GM12878 (cell line): ENCODE measurements around the gene RXFP3. TPM values are rescaled to one million over a fixed set of nuclear protein-coding genes. Genes with fewer than 3 reads are reported as not detected.

Experiments used
- ATAC-seq: fragments of 200-7000 bp; cut with Tn5 transposase; 3 replicates; pipeline ENCODE4 v1.9.1; 2020; ENCODE audit warnings: mild to moderate bottlenecking, moderate library complexity
- BruUV-seq: library from RNA; stranded (reverse); fragments of 400-500 nt; replicated peaks from 2 replicates; lab custom pipeline; 2021; lab: Mats Ljungman, UMichigan
- CTCF ChIA-PET: fragments of 300-600 bp; sonication (Branson Sonifier 250); formaldehyde crosslinking; extraction: SDS; loops from one replicate; lab custom pipeline; 2021; ENCODE audit warnings: inconsistent platforms; lab: Yijun Ruan, JAX
- POLR2A ChIA-PET: fragments of 350-600 bp; formaldehyde crosslinking; extraction: SDS; loops from one replicate; lab custom pipeline; 2021; ENCODE audit warnings: inconsistent platforms; lab: Charles Lee
- RAD21 ChIA-PET: fragments of 300-600 bp; sonication (Branson Sonifier 250); formaldehyde crosslinking; loops from one replicate; lab custom pipeline; 2023; ENCODE audit warnings: antibody characterized with exemption; ENCODE audit not compliant: unreplicated experiment; lab: Charles Lee
- SMC1A ChIA-PET: fragments of 300-600 bp; sonication (Branson Sonifier 250); formaldehyde crosslinking; loops from one replicate; lab custom pipeline; 2023; ENCODE audit not compliant: unreplicated experiment, uncharacterized antibody; lab: Charles Lee
- DNase-seq: peaks from one replicate; pipeline ENCODE4 v3.0.0-alpha.2; 2011; ENCODE audit warnings: low read depth, low spot score
- FAIRE-seq: peaks from 3 replicates; lab custom pipeline; 2011; peaks lifted over from hg19 to GRCh38; lab: Jason Lieb, UNC
- H2AFZ ChIP-seq: 2 replicates; pipeline ENCODE4 v1.6.0; 2011; ENCODE audit warnings: low read depth, low read length, control low read depth; ENCODE audit not compliant: control insufficient read depth
- H3K27ac ChIP-seq: 2 replicates; pipeline ENCODE4 v1.5.1; 2011; ENCODE audit warnings: control low read depth; ENCODE audit not compliant: control insufficient read depth, insufficient read depth
- H3K27me3 ChIP-seq, 2 experiments: replicated peaks in 1 of 2; 2 replicates each; pipeline versions ENCODE4 v1.6.0 to v1.6.1; 2011; ENCODE audit warnings: low read length in 1 of 2; ENCODE audit not compliant: control insufficient read depth in 2 of 2, insufficient read depth in 2 of 2
- H3K36me3 ChIP-seq, 2 experiments: 2 replicates each; pipeline ENCODE4 v1.5.1; 2011; ENCODE audit warnings: low read length in 1 of 2; ENCODE audit not compliant: control insufficient read depth in 2 of 2, insufficient read depth in 2 of 2
- H3K4me1 ChIP-seq: 2 replicates; pipeline ENCODE4 v1.6.1; 2011; ENCODE audit warnings: mild to moderate bottlenecking, low read length, moderate library complexity, mixed read lengths; ENCODE audit not compliant: control insufficient read depth, insufficient read depth
- H3K4me2 ChIP-seq: 2 replicates; pipeline ENCODE4 v1.6.0; 2011; ENCODE audit warnings: control low read depth; ENCODE audit not compliant: control insufficient read depth, insufficient read depth
- H3K4me3 ChIP-seq: fragments of 200-600 bp; sonication (generic); 2 replicates; pipeline ENCODE4 v1.5.1; 2016
- H3K79me2 ChIP-seq: 2 replicates; pipeline ENCODE4 v1.6.0; 2011; ENCODE audit warnings: low read length; ENCODE audit not compliant: control insufficient read depth, insufficient read depth
- H3K9ac ChIP-seq: 2 replicates; pipeline ENCODE4 v1.8.0; 2011; ENCODE audit warnings: low read length, control low read depth, mixed read lengths; ENCODE audit not compliant: control insufficient read depth, insufficient read depth
- H3K9me3 ChIP-seq: replicated peaks from 3 replicates; pipeline ENCODE4 v1.5.1; 2011; ENCODE audit warnings: mild to moderate bottlenecking, low read length; ENCODE audit not compliant: control insufficient read depth, insufficient read depth
- H4K20me1 ChIP-seq: 2 replicates; pipeline ENCODE4 v1.6.0; 2011; ENCODE audit not compliant: control insufficient read depth, insufficient read depth
- IRF4 ChIP-seq: IDR thresholded peaks from 2 replicates; pipeline ENCODE4 v1.6.1; 2011; ENCODE audit warnings: low read depth, low read length
- POLR2A ChIP-seq: IDR thresholded peaks from 2 replicates; pipeline ENCODE4 v1.6.1; 2011; ENCODE audit warnings: low read depth, mild to moderate bottlenecking, low read length
- RAD21 ChIP-seq: IDR thresholded peaks from 2 replicates; pipeline ENCODE4 v1.6.1; 2011; ENCODE audit warnings: mild to moderate bottlenecking, low read depth, low read length, moderate library complexity; ENCODE audit not compliant: insufficient read depth
- SUZ12 ChIP-seq: fragments of 200-600 bp; sonication (generic); IDR thresholded peaks from one replicate; pipeline ENCODE4 v1.6.1; 2018; ENCODE audit warnings: antibody characterized with exemption, mild to moderate bottlenecking; ENCODE audit not compliant: unreplicated experiment
- YBX1 ChIP-seq: fragments of 450-650 bp; IDR thresholded peaks from 2 replicates; pipeline ENCODE4 v1.6.1; 2016; ENCODE audit warnings: antibody characterized with exemption
- ZBTB33 ChIP-seq: fragments of 450-650 bp; IDR thresholded peaks from 2 replicates; pipeline ENCODE4 v1.6.1; 2017; ENCODE audit warnings: mild to moderate bottlenecking
- WGBS: methylation state at CpG from one replicate; pipeline ENCODE4 v1.1.6; 2016; ENCODE audit warnings: low lambda C conversion rate; ENCODE audit not compliant: insufficient replicate concordance, insufficient coverage; ENCODE audit errors: missing lambda C conversion rate; 5-methylcytosine and 5-hydroxymethylcytosine counted together
- in situ Hi-C: fragments of 300-500 bp; cut with MboI; formaldehyde crosslinking; loops from 9 replicates; pipeline ENCODE4 v1.14.3; 2018; ENCODE audit warnings: mixed read lengths
- intact Hi-C: fragments of 100-400 bp; cut with micrococcal nuclease; formaldehyde crosslinking; loops from one replicate; pipeline ENCODE4 v1.14.2; 2022; ENCODE audit not compliant: unreplicated experiment
- polyA plus RNA-seq, 11 experiments: library from polyadenylated mRNA; depleted of rRNA in 4 of 11; unstranded in 6 of 11; stranded (reverse) in 5 of 11; fragments of >200 nt; fragmentation: Nextera tagmentation in 4 of 11; fragmentation: Illumina TruSeq in 1 of 11; extraction: Ambion mirVana in 4 of 11; extraction: Trizol in 1 of 11; gene quantifications; 1 replicate in 1 of 11; 2 replicates in 10 of 11; pipeline versions ENCODE4 v1.2.1 to v1.2.3, GENCODE V29; 2011 to 2016; ENCODE audit warnings: inconsistent platforms in 2 of 11, missing spikeins in 2 of 11, low read depth in 1 of 11
- total RNA-seq, 4 experiments: library from RNA; depleted of rRNA in 3 of 4; stranded (reverse); fragments of >200 nt in 3 of 4; fragmentation: Illumina TruSeq in 1 of 4; extraction: Trizol in 1 of 4; gene quantifications; 2 replicates each; pipeline versions ENCODE4 v1.2.1 to v1.2.3, GENCODE V29; 2013 to 2021
- TF ChIP-seq, protein P1 (sequence below), 3 experiments: IDR thresholded peaks in 2 of 3; conservative IDR thresholded peaks in 1 of 3; 2 replicates each; pipeline ENCODE4 v1.5.1; 2011; ENCODE audit warnings: low read depth in 3 of 3, low read length in 3 of 3, mild to moderate bottlenecking in 3 of 3, control low read depth in 2 of 3, moderate library complexity in 2 of 3, inconsistent platforms in 1 of 3, mixed read lengths in 1 of 3; ENCODE audit not compliant: control insufficient read depth in 2 of 3, insufficient read depth in 1 of 3; ENCODE audit errors: extremely low read depth in 1 of 3

The RXFP3 gene
- total and polyA plus RNA-seq, 10 of the 15 experiments (the other 5 are each of a cell fraction or from before 2014, with no cell fraction given): 0.03 to 0.06 TPM; not detected in 8

DNA sequence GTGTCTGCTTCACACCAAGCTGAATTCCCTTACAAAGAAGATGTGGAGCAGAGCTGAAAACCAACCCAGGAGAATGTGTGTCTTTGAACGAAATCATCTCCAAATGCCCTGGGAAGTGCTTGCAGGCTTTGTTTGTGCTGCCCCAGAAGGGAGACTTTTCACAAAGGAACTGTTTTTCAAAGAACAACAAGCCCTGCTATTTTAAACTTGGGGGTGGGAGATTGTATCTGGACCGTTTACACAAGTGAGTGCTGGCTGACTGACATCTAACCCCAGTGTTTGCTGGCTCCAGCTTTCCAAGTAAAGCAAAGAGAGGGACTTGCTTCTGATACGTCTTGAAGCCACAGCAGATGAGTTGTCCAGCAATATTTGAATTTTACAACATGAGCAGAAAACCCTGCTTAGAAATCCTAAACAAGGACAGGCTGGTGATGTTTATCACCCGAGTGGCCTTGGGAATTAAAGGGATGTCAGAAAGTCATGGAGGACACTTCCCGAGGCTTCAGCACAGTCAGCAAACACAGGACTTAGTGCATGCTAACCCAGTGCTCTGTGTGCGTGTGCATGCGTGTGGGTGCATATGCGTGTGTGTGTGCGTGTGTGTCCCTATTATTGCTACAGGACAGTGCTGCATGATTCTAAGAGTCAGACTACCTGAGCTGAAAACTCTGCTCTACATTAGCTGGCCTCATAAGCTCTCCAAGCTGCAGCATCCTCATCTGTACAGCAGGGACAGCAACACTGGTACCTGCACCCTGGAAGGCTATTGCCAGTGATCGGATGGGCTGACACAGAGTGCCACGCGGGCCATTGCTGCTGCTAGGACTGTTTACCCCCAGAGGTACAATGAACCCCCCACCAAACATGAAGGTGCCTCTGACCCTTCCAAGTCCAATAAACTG lies 45.8 kb upstream of the RXFP3 start:
- FAIRE-seq (no peak), ATAC-seq (peak; percentile 82), DNase-seq (no peak)
- Histone ChIP-seq H4K20me1 (no peaks in the 10 kb centered on the region), H3K27me3 (no peaks in the 10 kb centered on the region), H3K36me3 (no peaks in the 10 kb centered on the region), H3K4me1 (peaks cover 5% of the 10 kb centered on the region), H3K9me3 (no peaks in the 10 kb centered on the region; the same call in 2 of the 3 replicates), H3K27ac (peak overlapping the region; percentile 59), H3K4me3 (peak overlapping the region; percentile 67), H3K79me2 (peaks cover 9% of the 10 kb centered on the region), H2AFZ (peak overlapping the region; percentile 54), H3K9ac (peak overlapping the region; percentile 64), H3K4me2 (peak overlapping the region; percentile 90)
- BruUV-seq: no TSS peak
- WGBS: 59% methylated on average over 12 of the region's 12 CpGs
- CTCF ChIA-PET: interaction anchor here (1.3 to 1.7 kb wide), 2 partner anchors 12 to 44 kb away, joined by 3 to 5 read pairs; no protein-coding TSS in a partner anchor
- RAD21 ChIA-PET: interaction anchor here (0.9 kb wide), 1 partner anchor 65 kb away, joined by 3 read pairs; no protein-coding TSS in a partner anchor
- POLR2A ChIA-PET: no interaction called here
- intact Hi-C loops (no loop called here), in situ Hi-C loops (no loop called here)
- SMC1A ChIA-PET: interaction anchor here (0.7 to 1.2 kb wide), 3 partner anchors 37 to 215 kb away, joined by 3 to 4 read pairs (median 3); no protein-coding TSS in a partner anchor
- TF ChIP-seq IRF4: 0 out of 2 replicates have a peak, but pooled peaks have one; percentile 7
- no peak for TF ChIP-seq SUZ12
- no peak for TF ChIP-seq ZBTB33
- TF ChIP-seq POLR2A: peak; percentile 57
- TF ChIP-seq YBX1: no peak
- TF ChIP-seq, protein P1, sequence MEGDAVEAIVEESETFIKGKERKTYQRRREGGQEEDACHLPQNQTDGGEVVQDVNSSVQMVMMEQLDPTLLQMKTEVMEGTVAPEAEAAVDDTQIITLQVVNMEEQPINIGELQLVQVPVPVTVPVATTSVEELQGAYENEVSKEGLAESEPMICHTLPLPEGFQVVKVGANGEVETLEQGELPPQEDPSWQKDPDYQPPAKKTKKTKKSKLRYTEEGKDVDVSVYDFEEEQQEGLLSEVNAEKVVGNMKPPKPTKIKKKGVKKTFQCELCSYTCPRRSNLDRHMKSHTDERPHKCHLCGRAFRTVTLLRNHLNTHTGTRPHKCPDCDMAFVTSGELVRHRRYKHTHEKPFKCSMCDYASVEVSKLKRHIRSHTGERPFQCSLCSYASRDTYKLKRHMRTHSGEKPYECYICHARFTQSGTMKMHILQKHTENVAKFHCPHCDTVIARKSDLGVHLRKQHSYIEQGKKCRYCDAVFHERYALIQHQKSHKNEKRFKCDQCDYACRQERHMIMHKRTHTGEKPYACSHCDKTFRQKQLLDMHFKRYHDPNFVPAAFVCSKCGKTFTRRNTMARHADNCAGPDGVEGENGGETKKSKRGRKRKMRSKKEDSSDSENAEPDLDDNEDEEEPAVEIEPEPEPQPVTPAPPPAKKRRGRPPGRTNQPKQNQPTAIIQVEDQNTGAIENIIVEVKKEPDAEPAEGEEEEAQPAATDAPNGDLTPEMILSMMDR (IDR thresholded peaks at IDR 0.05 in 2 of 3, conservative IDR thresholded peaks at IDR 0.05 in 1 of 3; ENCODE audit: control insufficient read depth in 2 of 3, extremely low read depth in 1 of 3, insufficient read depth in 1 of 3, low read depth in 3 of 3, low read length in 3 of 3): peak in 1 of 3 experiments; percentile 38; a peak in 2 of 6 replicates
- 0 out of 2 replicates have a peak, but pooled peaks have one; percentile 34 for TF ChIP-seq RAD21
